Thymus (tissue), 11 donors: ENCODE data around the gene KRAS. TPM values are rescaled to one million over a fixed set of nuclear protein-coding genes. Genes with fewer than 3 reads are reported as not detected.

Experiments
- DNase-seq, 9 donors: peaks; one replicate each; pipeline ENCODE4 v3.0.0-alpha.2; 2013; ENCODE audit warnings: low spot score in 9 of 9, low read depth in 6 of 9, missing footprints in 1 of 9
- H3K27ac ChIP-seq, 2 donors: one replicate each; pipeline ENCODE4 v1.5.1; 2013; ENCODE audit warnings: control low read depth in 1 of 2, low read depth in 1 of 2, low read length in 1 of 2, mild to moderate bottlenecking in 1 of 2, moderate library complexity in 1 of 2
- H3K27me3 ChIP-seq, 2 donors: one replicate each; pipeline ENCODE4 v1.5.1; 2013; ENCODE audit warnings: low read length in 1 of 2; ENCODE audit not compliant: control insufficient read depth in 2 of 2, insufficient read depth in 1 of 2
- H3K36me3 ChIP-seq, 2 donors: one replicate each; pipeline ENCODE4 v1.5.1; 2013; ENCODE audit warnings: low read length in 1 of 2, mild to moderate bottlenecking in 1 of 2, moderate library complexity in 1 of 2; ENCODE audit not compliant: control insufficient read depth in 2 of 2, insufficient read depth in 2 of 2
- H3K4me1 ChIP-seq, 2 donors: one replicate each; pipeline ENCODE4 v1.5.1; 2013; ENCODE audit warnings: low read length in 2 of 2; ENCODE audit not compliant: control insufficient read depth in 2 of 2, insufficient read depth in 2 of 2
- H3K4me3 ChIP-seq, 2 donors: one replicate each; pipeline ENCODE4 v1.5.1; 2013; ENCODE audit warnings: low read length in 2 of 2, control low read depth in 1 of 2, mild to moderate bottlenecking in 1 of 2
- H3K9me3 ChIP-seq, 2 donors: one replicate each; pipeline ENCODE4 v1.5.1; 2013; ENCODE audit warnings: low read length in 1 of 2, mild to moderate bottlenecking in 1 of 2; ENCODE audit not compliant: control insufficient read depth in 2 of 2, insufficient read depth in 1 of 2
- WGBS: extraction: QIAGEN DNeasy Blood & Tissue Kit; methylation state at CpG from one replicate; pipeline ENCODE4 v1.1.7; 2013; 5-methylcytosine and 5-hydroxymethylcytosine counted together
- polyA plus RNA-seq: library from polyadenylated mRNA; stranded (reverse); fragments of 200-250 nt; gene quantifications from one replicate; pipeline ENCODE4 v1.2.3, GENCODE V29; 2013
- total RNA-seq: library from RNA; stranded (reverse); fragments of 120-200 nt; gene quantifications from one replicate; pipeline ENCODE4 v1.2.4, GENCODE V29; 2013
- donor health status: healthy.

Gene KRAS
- total and polyA plus RNA-seq, 2 donors = 10.7 to 14.8 TPM

GRCh38 chr12:25194722-25195055 is 56.0 kb downstream of the KRAS start:
- Histone ChIP-seq H3K36me3 (peaks cover 0 to 2% of the 10 kb centered on the region in 2 donors), H3K27ac (peak overlapping the region; percentile 92 to 93), H3K9me3 (no peaks in the 10 kb centered on the region), H3K27me3 (no peaks in the 10 kb centered on the region), H3K4me3 (peak overlapping the region; percentile 88 to 96), H3K4me1 (peaks cover 3% of the 10 kb centered on the region in 2 donors)
- DNase-seq = peak in 1 of 9 donors; percentile 11
- 12% methylated on average over 11 of the region's 11 CpGs for WGBS

DNA sequence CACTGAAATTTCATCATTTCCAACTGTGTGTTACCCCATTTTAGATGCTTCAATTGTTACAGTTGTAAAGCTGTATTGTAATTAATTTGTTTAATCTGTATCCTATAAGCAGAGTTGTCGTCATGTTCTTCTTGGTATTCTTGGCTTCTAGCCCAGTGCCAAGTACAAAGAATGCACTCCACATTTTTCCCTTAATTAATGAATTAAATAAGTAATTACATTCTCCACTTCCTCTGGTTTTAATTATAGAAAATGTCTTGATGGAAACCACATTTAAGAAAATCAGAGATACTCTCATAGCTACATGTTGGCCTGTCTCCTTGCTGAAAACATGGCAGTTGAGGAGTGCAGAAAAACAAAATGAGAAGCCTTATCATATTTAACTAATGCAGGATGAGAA is 56.5 kb downstream of the KRAS start:
- H3K27ac ChIP-seq = no peak overlapping the region
- H3K27me3 ChIP-seq = no peaks in the 10 kb centered on the region
- WGBS = 92% methylated on average over 1 of the region's 1 CpG
- H3K4me1 ChIP-seq = peaks cover 3% of the 10 kb centered on the region in 2 donors
- no peak for DNase-seq
- no peaks in the 10 kb centered on the region for H3K9me3 ChIP-seq
- no peaks in the 10 kb centered on the region for H3K36me3 ChIP-seq
- no peak overlapping the region for H3K4me3 ChIP-seq

DNA sequence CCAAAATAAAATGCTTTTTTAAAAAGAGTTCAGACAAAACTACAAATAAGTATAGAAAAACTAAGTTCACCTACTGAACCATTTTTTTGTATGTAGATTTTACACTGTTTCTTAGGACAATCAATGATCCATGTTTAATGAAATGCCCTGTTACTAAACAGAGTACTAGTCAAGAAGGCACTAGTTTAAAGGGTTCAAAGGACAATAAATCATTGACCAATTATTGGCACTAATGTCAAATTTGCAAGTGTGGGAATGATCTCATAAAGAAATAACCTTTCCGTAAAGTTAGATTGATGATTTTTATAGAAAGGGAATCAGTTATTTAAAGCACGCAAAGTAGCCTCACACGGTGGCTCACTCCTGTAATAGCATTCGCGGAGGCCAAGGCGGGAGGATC is 59.9 kb downstream of the KRAS start:
- no peaks in the 10 kb centered on the region for H3K27me3 ChIP-seq
- H3K9me3 ChIP-seq = no peaks in the 10 kb centered on the region
- no peaks in the 10 kb centered on the region for H3K36me3 ChIP-seq
- H3K4me1 ChIP-seq = peaks cover 3 to 6% of the 10 kb centered on the region in 2 donors
- no peak overlapping the region for H3K27ac ChIP-seq
- no peak for DNase-seq
- WGBS = 90% methylated on average over 6 of the region's 6 CpGs
- H3K4me3 ChIP-seq = no peak overlapping the region

DNA sequence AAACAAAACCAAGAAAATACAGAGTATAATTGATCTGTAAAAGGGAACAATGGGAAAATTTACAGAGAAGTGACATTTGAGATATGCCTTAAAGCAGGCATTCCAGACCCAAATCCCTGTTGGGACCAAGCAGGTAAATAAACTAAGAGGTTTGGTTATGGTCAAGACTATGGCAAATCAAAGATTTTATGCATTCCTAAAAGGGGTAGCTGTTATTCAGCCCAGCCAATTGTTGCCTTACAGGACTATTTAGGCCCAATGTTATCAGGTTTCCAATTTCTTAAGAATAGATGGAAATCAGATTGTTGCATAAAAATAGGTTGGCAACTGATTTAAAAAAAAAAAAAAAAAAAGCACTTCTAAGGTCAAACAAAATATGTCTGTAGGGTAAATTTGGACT is 61.1 kb downstream of the KRAS start:
- Histone ChIP-seq H3K9me3 (no peaks in the 10 kb centered on the region), H3K4me3 (no peak overlapping the region), H3K4me1 (peaks cover 1 to 3% of the 10 kb centered on the region in 2 donors), H3K36me3 (no peaks in the 10 kb centered on the region), H3K27me3 (no peaks in the 10 kb centered on the region), H3K27ac (no peak overlapping the region)
- DNase-seq = no peak

DNA sequence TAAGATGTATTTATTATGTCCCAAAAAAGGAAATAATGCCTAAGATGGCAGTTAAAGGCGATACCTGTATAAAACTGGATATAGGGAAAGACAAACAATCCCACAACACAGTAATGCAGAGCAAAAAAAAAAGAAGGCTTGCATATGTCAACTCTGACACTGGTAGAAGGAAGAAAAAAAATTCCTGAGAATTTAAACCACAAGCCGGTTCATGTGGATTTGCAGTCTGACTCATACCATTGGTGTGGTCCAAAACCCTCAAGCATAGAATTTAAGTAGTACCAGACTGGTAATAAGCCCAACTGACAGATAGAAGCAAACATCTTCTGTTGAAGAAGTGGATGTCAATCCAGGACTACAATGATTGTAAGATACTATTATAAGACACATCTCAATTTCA is 62.9 kb downstream of the KRAS start:
- Histone ChIP-seq H3K4me3 (no peak overlapping the region), H3K9me3 (no peaks in the 10 kb centered on the region), H3K27me3 (no peaks in the 10 kb centered on the region), H3K27ac (no peak overlapping the region), H3K36me3 (no peaks in the 10 kb centered on the region), H3K4me1 (peaks cover 0 to 3% of the 10 kb centered on the region in 2 donors)
- no peak for DNase-seq
- 98% methylated on average over 2 of the region's 2 CpGs for WGBS

- Histone ChIP-seq H3K4me3 (no peak overlapping the region), H3K27me3 (no peaks in the 10 kb centered on the region), H3K9me3 (no peaks in the 10 kb centered on the region), H3K36me3 (no peaks in the 10 kb centered on the region), H3K27ac (no peak overlapping the region), H3K4me1 (peaks cover 0 to 3% of the 10 kb centered on the region in 2 donors)
- DNase-seq = peak in 1 of 9 donors; percentile 28
- 26% methylated on average over 3 of the region's 3 CpGs for WGBS
Measured at GRCh38 chr12:25186788-25187402, 63.8 kb downstream of the KRAS start.

DNA sequence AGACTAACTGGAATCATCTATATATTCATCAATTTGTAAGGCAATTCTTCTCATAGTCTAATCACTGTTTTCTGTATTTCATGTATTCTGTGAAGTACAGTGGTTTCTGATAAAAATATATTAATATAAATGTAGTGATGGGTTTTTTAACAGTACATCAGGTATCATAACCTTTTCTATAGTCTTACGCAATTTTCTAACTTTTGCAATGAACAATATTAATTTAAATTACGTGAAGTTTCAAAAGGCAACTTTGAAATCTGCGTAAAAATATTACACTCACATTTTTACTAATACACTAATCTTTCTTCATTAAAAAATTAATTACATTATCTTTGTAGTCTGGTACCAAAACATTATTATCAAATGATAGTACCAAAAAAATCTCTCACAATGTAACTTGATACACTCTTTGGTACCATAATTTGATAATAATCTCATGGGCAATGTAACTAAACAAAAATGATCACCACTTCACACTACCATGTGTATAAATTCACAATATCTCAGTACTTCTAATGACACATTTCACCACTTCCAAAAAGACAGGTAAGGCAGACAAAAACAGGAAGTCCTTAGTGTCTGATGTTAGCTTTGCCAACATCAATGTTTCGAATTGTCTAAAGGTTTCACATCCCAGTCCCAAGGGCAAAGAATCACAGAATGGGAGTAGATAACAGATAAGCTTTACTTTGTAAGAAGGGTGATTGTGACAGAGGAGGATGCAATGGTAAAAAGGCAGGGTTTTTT is 64.5 kb downstream of the KRAS start:
- peak in 1 of 9 donors; percentile 37 for DNase-seq
- no peaks in the 10 kb centered on the region for H3K27me3 ChIP-seq
- H3K36me3 ChIP-seq = no peaks in the 10 kb centered on the region
- H3K4me3 ChIP-seq = no peak overlapping the region
- peaks cover 0 to 3% of the 10 kb centered on the region in 2 donors for H3K4me1 ChIP-seq
- WGBS = 94% methylated on average over 4 of the region's 4 CpGs
- no peaks in the 10 kb centered on the region for H3K9me3 ChIP-seq
- no peak overlapping the region for H3K27ac ChIP-seq

DNA sequence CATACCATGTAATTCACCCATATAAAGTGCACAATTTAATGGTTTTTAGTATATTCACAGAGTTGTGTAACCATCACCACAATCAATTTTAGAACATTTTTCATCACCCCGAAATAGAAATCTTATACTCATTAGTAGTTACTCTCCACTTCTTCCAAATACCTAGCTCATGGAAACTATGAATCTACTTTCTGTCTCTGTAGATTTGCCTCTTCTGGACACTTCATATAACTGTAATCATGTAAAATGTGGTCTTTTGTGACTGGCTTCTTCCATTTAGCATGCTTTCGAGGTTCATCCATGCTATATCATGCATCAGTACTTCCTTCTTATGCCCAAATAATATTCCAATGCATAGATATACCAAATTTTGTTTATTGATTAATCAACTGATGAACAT is 66.6 kb downstream of the KRAS start:
- Histone ChIP-seq H3K4me3 (no peak overlapping the region), H3K4me1 (peaks cover 0 to 3% of the 10 kb centered on the region in 2 donors), H3K36me3 (no peaks in the 10 kb centered on the region), H3K27me3 (no peaks in the 10 kb centered on the region), H3K9me3 (no peaks in the 10 kb centered on the region), H3K27ac (no peak overlapping the region)
- WGBS = 72% methylated on average over 2 of the region's 2 CpGs
- no peak for DNase-seq

GRCh38 chr12:25182765-25183164 is 68.0 kb downstream of the KRAS start:
- DNase-seq = no peak
- H3K9me3 ChIP-seq = no peaks in the 10 kb centered on the region
- H3K4me3 ChIP-seq = no peak overlapping the region
- H3K27ac ChIP-seq = no peak overlapping the region
- no peaks in the 10 kb centered on the region for H3K36me3 ChIP-seq
- no peaks in the 10 kb centered on the region for H3K27me3 ChIP-seq
- H3K4me1 ChIP-seq = peaks cover 0 to 3% of the 10 kb centered on the region in 2 donors
- WGBS = 90% methylated on average over 3 of the region's 3 CpGs
